ENCODE measurements around the gene USF3. TPM values are rescaled to one million over a fixed set of nuclear protein-coding genes. Genes with fewer than 3 reads are reported as not detected.

USF3 gene
- total and polyA plus RNA-seq, 9 donors, result 4.8 to 18.7 (median 15.6) TPM

DNA sequence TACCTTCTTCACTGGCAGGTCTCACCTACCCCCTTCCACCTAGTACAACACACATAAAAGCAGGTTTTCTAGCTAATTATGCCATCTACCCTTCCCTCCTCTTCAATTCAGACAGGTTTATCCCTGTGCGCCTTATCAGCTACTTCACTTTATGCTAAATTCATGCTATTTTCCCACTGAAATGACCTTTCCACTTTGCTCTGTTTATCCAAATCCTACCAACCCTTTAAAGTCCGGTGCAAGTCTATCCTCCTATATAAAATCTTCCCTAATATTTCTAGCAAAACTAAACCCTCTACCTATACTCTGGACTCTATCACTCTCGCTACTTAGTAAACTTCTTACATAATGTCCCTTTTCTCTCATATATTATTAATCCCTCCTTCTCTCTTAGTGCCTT is 6.0 kb downstream of the USF3 start:
- no peaks in the 10 kb centered on the region for H3K9me3 ChIP-seq
- peaks cover 2% of the 10 kb centered on the region for H3K4me1 ChIP-seq (ENCODE audit: insufficient read depth)
- intact Hi-C loops (cut with DNase I), result no loop called here
- 97 to 98% (median 98%) methylated on average over 3 of the region's 3 CpGs for WGBS, 3 donors
- H3K27me3 ChIP-seq, result no peaks in the 10 kb centered on the region
- H3K36me3 ChIP-seq, result no peaks in the 10 kb centered on the region
- no peak overlapping the region for H3K27ac ChIP-seq
- DNase-seq, result no peak
- TF ChIP-seq EP300 (IDR thresholded peaks at IDR 0.05), result no peak
- TF ChIP-seq, protein P1, sequence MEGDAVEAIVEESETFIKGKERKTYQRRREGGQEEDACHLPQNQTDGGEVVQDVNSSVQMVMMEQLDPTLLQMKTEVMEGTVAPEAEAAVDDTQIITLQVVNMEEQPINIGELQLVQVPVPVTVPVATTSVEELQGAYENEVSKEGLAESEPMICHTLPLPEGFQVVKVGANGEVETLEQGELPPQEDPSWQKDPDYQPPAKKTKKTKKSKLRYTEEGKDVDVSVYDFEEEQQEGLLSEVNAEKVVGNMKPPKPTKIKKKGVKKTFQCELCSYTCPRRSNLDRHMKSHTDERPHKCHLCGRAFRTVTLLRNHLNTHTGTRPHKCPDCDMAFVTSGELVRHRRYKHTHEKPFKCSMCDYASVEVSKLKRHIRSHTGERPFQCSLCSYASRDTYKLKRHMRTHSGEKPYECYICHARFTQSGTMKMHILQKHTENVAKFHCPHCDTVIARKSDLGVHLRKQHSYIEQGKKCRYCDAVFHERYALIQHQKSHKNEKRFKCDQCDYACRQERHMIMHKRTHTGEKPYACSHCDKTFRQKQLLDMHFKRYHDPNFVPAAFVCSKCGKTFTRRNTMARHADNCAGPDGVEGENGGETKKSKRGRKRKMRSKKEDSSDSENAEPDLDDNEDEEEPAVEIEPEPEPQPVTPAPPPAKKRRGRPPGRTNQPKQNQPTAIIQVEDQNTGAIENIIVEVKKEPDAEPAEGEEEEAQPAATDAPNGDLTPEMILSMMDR (IDR thresholded peaks at IDR 0.05), result no peak
- no peak for TF ChIP-seq POLR2A (IDR thresholded peaks at IDR 0.05)
- H3K4me3 ChIP-seq, result no peak overlapping the region

DNA sequence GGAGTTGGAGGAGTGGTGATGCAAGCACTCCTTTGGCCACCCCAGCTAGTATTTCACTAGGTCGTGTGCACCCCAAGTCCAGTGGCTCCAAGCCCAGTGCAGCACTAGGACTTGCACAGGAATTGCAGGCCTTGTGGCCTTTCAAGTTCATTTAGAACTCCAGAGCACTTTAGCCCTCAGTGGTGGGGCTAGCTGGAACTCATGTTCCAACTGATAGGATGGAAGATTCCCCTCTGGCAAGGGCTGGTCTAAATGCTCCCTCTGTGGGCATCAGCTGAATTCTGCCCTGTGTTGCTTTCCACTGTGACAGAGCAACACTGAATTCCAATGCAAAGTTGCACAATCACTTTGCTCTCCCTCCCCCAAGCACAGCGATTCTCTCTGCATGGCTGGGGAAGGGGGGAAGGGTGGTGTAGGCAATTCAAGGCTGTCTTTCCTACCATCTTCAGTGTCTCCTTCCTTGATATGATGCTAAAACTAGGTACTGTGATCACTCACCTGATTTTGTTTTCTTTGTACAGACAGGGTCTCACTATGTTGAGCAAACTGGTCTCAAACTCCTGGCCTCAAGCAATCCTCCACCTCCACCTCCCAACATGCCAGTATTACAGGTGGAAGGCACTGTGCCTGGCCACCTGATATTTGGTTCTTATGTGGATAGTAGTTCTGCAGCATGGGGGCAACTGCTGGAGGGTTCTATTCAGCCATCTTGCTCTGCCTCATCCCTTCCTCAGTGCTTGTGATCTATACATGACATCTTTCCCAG is 10.3 kb downstream of the USF3 start:
- H3K9me3 ChIP-seq, result peaks cover 0 to 2% of the 10 kb centered on the region in 2 donors
- H3K4me3 ChIP-seq, result no peak overlapping the region
- H3K27me3 ChIP-seq, result no peaks in the 10 kb centered on the region
- H3K36me3 ChIP-seq, result no peaks in the 10 kb centered on the region
- no peak for TF ChIP-seq POLR2A (IDR thresholded peaks at IDR 0.05)
- TF ChIP-seq, protein P1 (IDR thresholded peaks at IDR 0.05), result no peak
- no peak for TF ChIP-seq EP300 (IDR thresholded peaks at IDR 0.05)
- intact Hi-C loops (cut with DNase I), result no loop called here
- 33 to 64% (median 64%) methylated on average over 2 of the region's 2 CpGs for WGBS, 3 donors
- no peaks in the 10 kb centered on the region for H3K4me1 ChIP-seq (ENCODE audit: insufficient read depth)
- no peak for DNase-seq
- H3K27ac ChIP-seq, result no peak overlapping the region

DNA sequence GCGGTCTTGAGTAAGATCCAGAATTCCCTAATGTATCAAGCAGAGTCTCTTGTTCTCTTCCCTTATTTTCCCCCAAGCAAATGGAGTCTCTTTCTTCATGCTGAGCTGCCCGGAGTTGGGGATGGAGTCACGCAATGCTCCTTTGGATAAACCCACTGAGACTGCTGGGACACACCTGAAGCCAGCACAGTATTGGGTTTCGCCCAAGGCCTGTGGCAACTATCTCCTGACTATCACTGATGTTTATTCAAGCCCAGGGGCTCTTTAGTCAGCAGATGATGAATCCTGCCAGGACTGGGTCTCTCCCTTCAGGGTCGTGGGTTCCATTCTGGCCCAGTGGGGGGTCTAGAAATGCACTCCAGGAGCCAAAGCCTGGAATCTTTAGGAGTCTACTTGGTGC is 11.3 kb downstream of the USF3 start:
- H3K27me3 ChIP-seq, result no peaks in the 10 kb centered on the region
- H3K4me1 ChIP-seq (ENCODE audit: insufficient read depth), result no peaks in the 10 kb centered on the region
- no peak overlapping the region for H3K27ac ChIP-seq
- no peak for DNase-seq
- H3K4me3 ChIP-seq, result no peak overlapping the region
- TF ChIP-seq, protein P1 (IDR thresholded peaks at IDR 0.05), result no peak
- no peak for TF ChIP-seq EP300 (IDR thresholded peaks at IDR 0.05)
- no peak for TF ChIP-seq POLR2A (IDR thresholded peaks at IDR 0.05)
- peaks cover 0 to 2% of the 10 kb centered on the region in 2 donors for H3K9me3 ChIP-seq
- 91 to 95% (median 93%) methylated on average over 5 of the region's 5 CpGs for WGBS, 3 donors
- H3K36me3 ChIP-seq, result no peaks in the 10 kb centered on the region
- intact Hi-C loops (cut with DNase I), result no loop called here

DNA sequence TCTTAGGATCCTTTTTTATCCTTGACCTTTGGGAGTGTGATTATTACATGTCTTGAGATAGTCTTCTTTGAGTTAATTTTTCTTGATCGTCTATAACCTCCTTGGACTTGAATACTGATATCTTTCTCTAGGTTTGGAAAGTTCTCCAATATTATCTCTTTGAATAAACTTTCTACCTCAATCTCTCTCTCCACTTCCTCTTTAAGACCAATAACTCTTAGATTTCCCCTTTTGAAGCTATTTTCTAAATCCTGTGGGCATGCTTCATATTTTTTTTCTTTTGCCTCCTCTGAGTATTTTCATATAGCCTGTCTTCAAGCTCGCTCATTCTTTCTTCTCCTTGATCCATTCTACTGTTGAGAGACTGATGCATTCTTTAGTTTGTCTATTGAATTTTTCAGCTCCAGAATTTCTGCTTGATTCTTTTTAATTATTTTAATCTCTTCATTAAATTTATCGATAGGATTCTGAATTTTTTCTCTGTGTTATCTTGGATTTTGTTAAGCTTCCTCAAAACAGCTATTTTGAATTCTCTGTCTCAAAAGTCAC is 12.1 kb downstream of the USF3 start:
- H3K36me3 ChIP-seq, result no peaks in the 10 kb centered on the region

More for the DNA sequence above, 12.1 kb downstream of the USF3 start:
- WGBS, 3 donors, result 93 to 96% (median 93%) methylated on average over 3 of the region's 3 CpGs
- Histone ChIP-seq H3K4me3 (no peak overlapping the region), H3K27ac (no peak overlapping the region), H3K4me1 (ENCODE audit: insufficient read depth) (no peaks in the 10 kb centered on the region), H3K27me3 (no peaks in the 10 kb centered on the region), H3K9me3 (peaks cover 0 to 2% of the 10 kb centered on the region in 2 donors)
- TF ChIP-seq POLR2A (IDR thresholded peaks at IDR 0.05) (no peak), EP300 (IDR thresholded peaks at IDR 0.05) (no peak)
- TF ChIP-seq, protein P1 (IDR thresholded peaks at IDR 0.05), result no peak
- intact Hi-C loops (cut with DNase I), result no loop called here
- no peak for DNase-seq

All from ovary (tissue), 9 donors.